IPS DF 6.9 (cell line): ENCODE measurements around the gene CEP128.

Experiments used
- DNase-seq: peaks from one replicate; pipeline ENCODE4 v3.0.0-alpha.2; 2013; ENCODE audit warnings: low read depth, low spot score
- H3K27ac ChIP-seq: one replicate; pipeline ENCODE4 v1.5.1; 2013; ENCODE audit warnings: low read length, control low read depth
- H3K27me3 ChIP-seq: 2 replicates; pipeline ENCODE4 v1.6.1; 2013; ENCODE audit warnings: mild to moderate bottlenecking, low read length; ENCODE audit not compliant: control insufficient read depth, insufficient read depth
- H3K36me3 ChIP-seq: 2 replicates; pipeline ENCODE4 v1.6.1; 2013; ENCODE audit warnings: low read length; ENCODE audit not compliant: control insufficient read depth, insufficient read depth
- H3K4me1 ChIP-seq: 2 replicates; pipeline ENCODE4 v1.6.1; 2013; ENCODE audit warnings: low read length; ENCODE audit not compliant: control insufficient read depth, insufficient read depth
- H3K4me3 ChIP-seq: 2 replicates; pipeline ENCODE4 v1.5.1; 2013; ENCODE audit warnings: mild to moderate bottlenecking, low read length
- H3K9me3 ChIP-seq: 2 replicates; pipeline ENCODE4 v1.6.1; 2013; ENCODE audit warnings: low read length, inconsistent platforms; ENCODE audit not compliant: control insufficient read depth, insufficient read depth
- WGBS: extraction: QIAGEN DNeasy Blood & Tissue Kit; methylation state at CpG from one replicate; pipeline ENCODE4 v1.1.7; 2013; ENCODE audit warnings: mixed read lengths, missing lambda C conversion rate; ENCODE audit not compliant: insufficient read length, insufficient coverage; 5-methylcytosine and 5-hydroxymethylcytosine counted together

Gene CEP128

GRCh38 chr14:80565001-80565400 is 376.5 kb downstream of the CEP128 start:
- no peak overlapping the region for H3K27ac ChIP-seq

GRCh38 chr14:80564051-80564450 is 377.5 kb downstream of the CEP128 start:
- Histone ChIP-seq H3K4me1 (peaks cover 1% of the 10 kb centered on the region; the same call in 1 of the 2 replicates), H3K27me3 (no peaks in the 10 kb centered on the region), H3K27ac (no peak overlapping the region), H3K9me3 (no peaks in the 10 kb centered on the region), H3K4me3 (no peak overlapping the region), H3K36me3 (no peaks in the 10 kb centered on the region)
- DNase-seq, result no peak

More at GRCh38 chr14:80565001-80565400, 376.5 kb downstream of the CEP128 start:
- no peak for DNase-seq
- Histone ChIP-seq H3K27me3 (no peaks in the 10 kb centered on the region), H3K36me3 (no peaks in the 10 kb centered on the region), H3K4me3 (no peak overlapping the region), H3K9me3 (no peaks in the 10 kb centered on the region), H3K4me1 (peaks cover 1% of the 10 kb centered on the region; the same call in 1 of the 2 replicates)
- WGBS, result no CpG with 5 or more reads among the region's 5 CpGs

- Histone ChIP-seq H3K4me1 (peaks cover 1% of the 10 kb centered on the region; the same call in 1 of the 2 replicates), H3K36me3 (no peaks in the 10 kb centered on the region), H3K9me3 (no peaks in the 10 kb centered on the region), H3K27me3 (no peaks in the 10 kb centered on the region), H3K27ac (no peak overlapping the region), H3K4me3 (no peak overlapping the region)
- DNase-seq, result no peak
- no CpG with 5 or more reads among the region's 5 CpGs for WGBS
Measured at GRCh38 chr14:80560800-80561657, 380.5 kb downstream of the CEP128 start.

GRCh38 chr14:80554139-80554538 is 387.4 kb downstream of the CEP128 start:
- no peak overlapping the region for H3K4me3 ChIP-seq
- H3K4me1 ChIP-seq, result no peaks in the 10 kb centered on the region
- no peaks in the 10 kb centered on the region for H3K9me3 ChIP-seq
- WGBS, result no CpG with 5 or more reads among the region's 2 CpGs
- no peak overlapping the region for H3K27ac ChIP-seq
- H3K27me3 ChIP-seq, result no peaks in the 10 kb centered on the region
- DNase-seq, result no peak
- no peaks in the 10 kb centered on the region for H3K36me3 ChIP-seq

- H3K4me1 ChIP-seq, result no peaks in the 10 kb centered on the region
- H3K4me3 ChIP-seq, result no peak overlapping the region
- no CpG with 5 or more reads among the region's 6 CpGs for WGBS
- no peak for DNase-seq
- H3K36me3 ChIP-seq, result no peaks in the 10 kb centered on the region
- no peak overlapping the region for H3K27ac ChIP-seq
- no peaks in the 10 kb centered on the region for H3K9me3 ChIP-seq
- no peaks in the 10 kb centered on the region; the same call in 1 of the 2 replicates for H3K27me3 ChIP-seq
Measured at GRCh38 chr14:80549141-80549540, 392.4 kb downstream of the CEP128 start.

- no peaks in the 10 kb centered on the region for H3K4me1 ChIP-seq
Measured at GRCh38 chr14:80545935-80546854, 395.3 kb downstream of the CEP128 start.

GRCh38 chr14:80544366-80544765 is 397.2 kb downstream of the CEP128 start:
- H3K4me1 ChIP-seq, result no peaks in the 10 kb centered on the region
- no peak overlapping the region for H3K27ac ChIP-seq
- no peaks in the 10 kb centered on the region for H3K9me3 ChIP-seq
- H3K27me3 ChIP-seq, result no peaks in the 10 kb centered on the region; the same call in 1 of the 2 replicates
- no peak for DNase-seq
- no CpG with 5 or more reads among the region's 2 CpGs for WGBS
- no peak overlapping the region for H3K4me3 ChIP-seq
- no peaks in the 10 kb centered on the region for H3K36me3 ChIP-seq

More at GRCh38 chr14:80545935-80546854, 395.3 kb downstream of the CEP128 start:
- no CpG with 5 or more reads among the region's 4 CpGs for WGBS
- no peak for DNase-seq
- H3K27ac ChIP-seq, result no peak overlapping the region
- H3K9me3 ChIP-seq, result no peaks in the 10 kb centered on the region
- H3K27me3 ChIP-seq, result no peaks in the 10 kb centered on the region; the same call in 1 of the 2 replicates
- no peak overlapping the region for H3K4me3 ChIP-seq
- no peaks in the 10 kb centered on the region for H3K36me3 ChIP-seq

GRCh38 chr14:80543211-80543610 is 398.3 kb downstream of the CEP128 start:
- no CpG with 5 or more reads among the region's 2 CpGs for WGBS

GRCh38 chr14:80538633-80539375 is 402.7 kb downstream of the CEP128 start:
- no peaks in the 10 kb centered on the region for H3K36me3 ChIP-seq
- H3K9me3 ChIP-seq, result no peaks in the 10 kb centered on the region
- no peaks in the 10 kb centered on the region for H3K27me3 ChIP-seq
- H3K4me1 ChIP-seq, result no peaks in the 10 kb centered on the region
- 100% methylated on average over 3 of the region's 7 CpGs for WGBS
- H3K4me3 ChIP-seq, result no peak overlapping the region
- no peak overlapping the region for H3K27ac ChIP-seq
- no peak for DNase-seq

More at GRCh38 chr14:80543211-80543610, 398.3 kb downstream of the CEP128 start:
- Histone ChIP-seq H3K4me3 (no peak overlapping the region), H3K9me3 (no peaks in the 10 kb centered on the region), H3K4me1 (no peaks in the 10 kb centered on the region), H3K27me3 (no peaks in the 10 kb centered on the region; the same call in 1 of the 2 replicates), H3K36me3 (no peaks in the 10 kb centered on the region), H3K27ac (no peak overlapping the region)
- no peak for DNase-seq

GRCh38 chr14:80537626-80538025 is 403.9 kb downstream of the CEP128 start:
- no peak overlapping the region for H3K4me3 ChIP-seq
- no peak overlapping the region for H3K27ac ChIP-seq
- no peaks in the 10 kb centered on the region for H3K9me3 ChIP-seq
- H3K27me3 ChIP-seq, result no peaks in the 10 kb centered on the region
- no CpG with 5 or more reads among the region's 5 CpGs for WGBS
- DNase-seq, result no peak
- H3K36me3 ChIP-seq, result no peaks in the 10 kb centered on the region
- H3K4me1 ChIP-seq, result no peaks in the 10 kb centered on the region
